HG02763 (cell line): ENCODE data around the gene RANGRF.

Experiments used
- ATAC-seq: cut with Tn5 transposase; IDR thresholded peaks from one replicate; pipeline ENCODE4 v1.9.1; 2021; ENCODE audit warnings: mild to moderate bottlenecking, moderate library complexity; ENCODE audit not compliant: unreplicated experiment

Gene RANGRF

GRCh38 chr17:8312726-8313600, 24.5 kb downstream of the RANGRF start:
- no peak for ATAC-seq

DNA sequence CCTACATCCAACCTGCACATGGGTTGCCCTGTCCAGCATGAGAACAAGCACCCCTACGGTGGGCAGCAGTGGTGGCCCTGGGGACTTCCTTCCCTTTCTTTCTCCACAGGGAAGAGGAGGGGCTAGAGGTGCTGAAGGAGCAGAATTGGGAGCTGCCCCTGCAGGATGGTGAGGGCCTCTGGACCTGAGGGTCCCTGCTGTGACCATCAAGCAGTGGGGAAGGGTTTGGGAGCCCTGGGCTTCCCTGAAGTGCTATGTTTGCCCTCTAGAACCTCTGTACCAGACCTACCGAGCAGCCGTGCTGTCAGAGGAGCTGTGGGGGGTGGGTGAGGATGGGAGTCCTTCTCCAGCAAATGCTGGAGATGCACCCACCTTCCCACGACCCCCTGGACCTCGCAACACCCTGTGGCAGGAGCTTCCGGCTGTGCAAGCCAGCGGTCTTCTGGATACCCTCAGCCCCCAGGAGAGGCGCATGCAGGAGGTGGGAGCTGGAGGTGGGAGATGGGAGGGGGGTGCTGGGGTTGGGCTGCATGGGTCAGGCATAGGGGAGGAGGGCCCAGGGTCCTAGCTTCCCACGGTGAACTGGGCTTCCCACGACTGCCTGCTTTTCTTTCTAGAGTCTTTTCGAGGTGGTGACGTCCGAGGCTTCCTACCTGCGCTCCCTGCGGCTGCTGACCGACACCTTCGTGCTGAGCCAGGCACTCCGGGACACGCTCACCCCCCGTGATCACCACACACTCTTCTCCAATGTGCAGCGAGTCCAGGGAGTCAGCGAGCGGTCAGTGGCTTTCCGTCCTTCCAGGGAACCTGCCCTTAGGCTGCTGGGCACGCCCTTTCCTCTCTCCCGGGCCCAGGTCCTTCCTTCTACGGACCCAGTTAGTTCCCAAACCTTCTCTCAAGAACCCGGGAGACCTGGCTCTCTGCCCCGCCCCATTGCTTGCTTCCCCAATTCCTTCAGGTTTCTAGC, 26.6 kb downstream of the RANGRF start:
- ATAC-seq, result no peak

DNA sequence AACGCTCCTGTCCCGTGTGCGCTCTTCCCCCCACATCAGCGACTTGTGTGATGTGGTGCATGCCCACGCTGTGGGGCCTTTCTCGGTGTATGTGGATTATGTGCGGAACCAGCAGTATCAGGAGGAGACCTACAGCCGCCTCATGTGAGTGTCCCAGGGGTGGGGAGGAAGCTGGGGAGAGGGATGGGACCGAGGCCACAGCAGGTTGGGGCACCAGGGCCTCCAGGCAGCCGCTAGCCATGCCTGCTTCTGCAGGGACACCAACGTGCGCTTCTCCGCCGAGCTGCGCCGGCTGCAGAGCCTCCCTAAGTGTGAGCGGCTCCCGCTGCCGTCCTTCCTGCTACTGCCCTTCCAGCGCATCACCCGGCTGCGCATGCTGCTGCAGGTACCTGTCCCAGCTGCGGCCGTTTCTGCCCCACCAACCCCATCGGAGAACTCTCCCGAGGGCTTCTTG, 27.3 kb downstream of the RANGRF start:
- ATAC-seq, result no peak

DNA sequence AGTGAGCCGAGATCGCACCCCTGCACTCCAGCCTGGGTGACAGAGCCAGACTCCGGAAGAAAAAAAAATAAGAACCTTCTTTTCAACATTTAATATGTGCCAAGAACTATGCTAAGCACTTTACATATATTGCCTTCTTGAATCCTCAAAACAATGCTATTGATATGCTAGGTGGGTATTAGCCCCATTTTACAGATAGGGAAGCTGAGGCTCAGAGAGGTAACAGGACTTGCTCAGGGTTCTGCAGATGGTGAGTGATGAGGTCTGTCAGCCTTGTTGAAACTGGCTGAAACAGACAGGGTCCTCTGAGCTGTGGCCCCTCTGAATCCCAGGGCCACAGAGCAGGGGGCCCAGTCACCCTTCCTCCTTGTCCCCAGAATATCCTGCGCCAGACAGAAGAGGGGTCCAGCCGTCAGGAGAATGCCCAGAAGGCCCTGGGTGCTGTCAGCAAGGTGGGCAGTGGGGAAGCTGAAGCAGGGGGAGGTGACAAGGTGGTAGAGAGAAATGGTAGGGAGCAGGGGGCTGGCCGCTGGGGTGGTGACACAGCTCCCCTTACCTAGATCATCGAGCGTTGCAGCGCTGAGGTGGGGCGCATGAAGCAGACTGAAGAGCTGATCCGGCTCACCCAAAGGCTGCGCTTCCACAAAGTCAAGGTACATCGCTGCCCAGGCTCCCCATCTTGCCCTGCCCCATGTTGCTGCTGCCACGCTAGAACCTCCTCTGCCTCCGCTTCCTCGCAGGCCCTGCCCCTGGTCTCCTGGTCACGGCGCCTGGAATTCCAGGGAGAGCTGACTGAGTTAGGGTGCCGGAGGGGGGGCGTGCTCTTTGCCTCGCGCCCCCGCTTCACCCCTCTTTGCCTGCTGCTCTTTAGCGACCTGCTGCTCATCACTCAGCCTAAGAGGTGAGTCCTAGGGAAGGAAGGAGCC, 29.8 kb downstream of the RANGRF start:
- ATAC-seq, result no peak

DNA sequence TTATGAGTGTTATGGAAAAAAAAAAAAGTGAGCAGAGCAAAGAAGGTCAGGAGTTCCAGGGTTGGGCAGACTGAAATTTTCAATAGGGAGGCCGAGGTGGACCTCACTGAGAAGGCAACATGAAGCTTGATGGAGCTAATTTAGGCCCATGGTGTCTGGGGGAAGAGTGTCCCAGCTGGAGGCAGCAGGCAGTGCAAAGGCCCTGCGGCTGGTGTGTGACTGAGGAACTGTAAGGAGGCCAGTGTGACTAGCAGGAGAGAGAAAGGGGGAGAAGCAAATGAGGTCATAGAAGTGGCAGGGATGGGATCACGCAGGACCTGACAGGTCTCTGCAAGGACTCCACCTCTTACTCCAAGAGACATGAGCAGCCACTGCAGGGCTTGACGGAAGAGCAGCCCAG, 31.8 kb downstream of the RANGRF start:
- ATAC-seq, result no peak

DNA sequence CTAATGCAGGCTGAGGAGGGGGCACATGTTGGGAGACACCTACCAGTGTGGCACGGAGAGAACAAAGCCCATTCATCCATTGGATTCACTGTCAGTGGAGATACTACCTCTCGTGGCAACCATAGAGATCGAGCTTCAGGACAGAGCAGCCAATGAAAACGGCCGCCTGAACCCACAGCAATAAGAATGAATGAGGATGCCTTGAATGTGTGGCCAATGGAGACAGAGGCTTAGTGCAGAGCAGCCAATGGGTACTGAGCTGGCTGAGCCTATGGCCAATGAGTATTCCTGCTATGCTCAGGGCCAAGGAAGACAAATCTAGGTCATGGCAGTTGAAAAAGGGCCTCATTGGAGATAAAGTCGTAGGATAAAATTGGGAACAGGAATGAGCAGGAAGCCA, 32.5 kb downstream of the RANGRF start:
- no peak for ATAC-seq

DNA sequence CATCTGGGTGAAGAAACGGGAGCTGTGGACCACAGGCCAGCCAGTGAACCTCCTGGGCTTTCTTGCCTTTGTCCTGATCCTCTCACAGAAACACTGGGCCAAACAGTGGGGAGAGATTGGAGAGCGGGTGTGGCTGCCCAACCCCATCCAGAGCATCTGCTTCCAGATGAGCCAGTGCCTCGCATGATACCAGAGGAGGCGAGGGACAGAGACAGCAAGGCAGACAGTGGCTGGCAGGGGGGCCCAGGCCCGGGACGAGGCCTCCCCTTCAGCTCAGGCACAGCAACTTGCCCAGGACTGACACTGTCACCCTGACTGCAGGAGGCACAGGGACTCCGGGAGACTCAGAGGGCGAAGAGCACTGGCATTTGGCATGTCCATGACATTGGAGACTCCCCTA, 33.6 kb downstream of the RANGRF start:
- ATAC-seq, result no peak

GRCh38 chr17:8324132-8324531, 35.7 kb downstream of the RANGRF start:
- ATAC-seq, result no peak

GRCh38 chr17:8324923-8325322, 36.5 kb downstream of the RANGRF start:
- ATAC-seq, result no peak

DNA sequence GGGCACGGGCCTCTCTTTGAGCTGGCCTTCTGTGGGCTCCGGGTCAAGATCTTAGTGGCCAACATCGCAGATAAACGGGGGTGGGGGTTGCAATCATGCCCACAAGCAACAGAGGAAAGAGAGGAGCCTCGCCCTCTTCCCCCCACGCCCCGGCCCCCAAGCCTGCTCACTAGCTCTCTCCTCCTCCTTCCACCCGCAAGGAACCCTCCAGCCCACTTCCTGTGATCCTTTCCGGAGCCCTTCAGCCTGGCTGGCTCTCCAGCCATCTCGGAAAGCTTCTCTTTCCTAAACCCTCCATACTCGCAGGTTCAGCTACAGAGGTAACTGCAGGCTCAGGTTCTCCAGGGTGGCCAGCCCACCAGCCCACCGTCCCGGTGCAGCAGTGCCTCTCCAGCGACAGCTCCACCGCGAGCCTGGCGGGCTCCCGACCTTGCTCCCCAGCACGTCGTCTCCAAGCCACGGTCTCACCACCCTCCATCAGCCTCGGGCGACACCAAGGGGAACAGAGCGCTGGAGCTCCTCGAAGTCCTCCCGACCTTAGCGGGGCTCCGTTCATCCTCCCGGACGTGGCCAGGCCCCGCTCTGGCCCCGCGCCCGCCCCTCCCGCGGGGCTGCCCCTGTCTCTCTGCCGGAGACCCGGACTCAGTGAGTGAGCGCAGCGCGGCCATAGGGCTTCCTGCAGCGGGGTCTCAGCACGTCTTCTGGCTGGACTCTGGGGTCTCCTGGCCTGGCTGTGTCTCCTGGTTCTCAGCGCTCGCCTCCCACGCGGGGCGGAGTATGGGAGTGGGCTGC, 38.2 kb downstream of the RANGRF start:
- no peak for ATAC-seq

- no peak for ATAC-seq
Observed at GRCh38 chr17:8327303-8327649, 38.8 kb downstream of the RANGRF start.

- no peak for ATAC-seq
Observed at GRCh38 chr17:8332128-8332527, 43.7 kb downstream of the RANGRF start.

DNA sequence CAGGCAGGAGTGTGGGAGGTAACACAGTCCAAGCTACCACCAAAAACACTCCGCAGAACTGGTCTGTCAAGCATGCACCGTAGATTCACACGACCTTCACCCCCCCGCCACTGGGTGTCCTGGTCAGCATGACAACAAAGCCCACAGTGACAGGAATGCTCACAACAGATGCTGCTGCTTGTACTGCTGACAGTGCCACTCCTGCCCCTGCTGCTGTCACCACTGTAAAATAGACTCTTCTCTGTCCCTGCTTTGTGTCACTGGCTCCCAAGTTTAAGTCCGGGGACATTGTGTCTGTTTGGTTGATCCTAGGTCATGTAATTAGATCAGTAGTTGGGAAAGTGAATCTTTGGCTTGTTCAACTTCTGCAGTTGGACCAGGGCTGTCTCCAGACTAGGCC, 44.2 kb downstream of the RANGRF start:
- no peak for ATAC-seq

DNA sequence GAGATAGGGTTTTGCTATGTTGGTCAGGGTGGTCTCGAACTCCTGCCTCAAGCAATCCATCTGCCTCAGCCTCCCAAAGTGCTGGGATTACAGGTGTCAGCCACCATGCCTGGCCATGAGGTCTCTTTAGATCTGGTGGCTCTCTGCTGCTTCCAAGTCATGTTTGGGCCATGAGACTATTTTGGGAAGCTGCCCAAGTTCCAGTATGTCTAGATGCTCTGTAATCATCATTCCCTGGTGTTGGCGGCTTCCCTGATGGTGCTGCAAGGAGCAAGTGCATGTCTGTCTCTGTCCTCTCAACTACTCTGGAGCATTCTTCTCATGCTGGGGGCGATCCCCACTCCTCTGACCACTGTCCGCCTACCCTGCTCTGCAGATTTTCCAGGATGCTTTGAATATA, 44.8 kb downstream of the RANGRF start:
- ATAC-seq, result no peak

DNA sequence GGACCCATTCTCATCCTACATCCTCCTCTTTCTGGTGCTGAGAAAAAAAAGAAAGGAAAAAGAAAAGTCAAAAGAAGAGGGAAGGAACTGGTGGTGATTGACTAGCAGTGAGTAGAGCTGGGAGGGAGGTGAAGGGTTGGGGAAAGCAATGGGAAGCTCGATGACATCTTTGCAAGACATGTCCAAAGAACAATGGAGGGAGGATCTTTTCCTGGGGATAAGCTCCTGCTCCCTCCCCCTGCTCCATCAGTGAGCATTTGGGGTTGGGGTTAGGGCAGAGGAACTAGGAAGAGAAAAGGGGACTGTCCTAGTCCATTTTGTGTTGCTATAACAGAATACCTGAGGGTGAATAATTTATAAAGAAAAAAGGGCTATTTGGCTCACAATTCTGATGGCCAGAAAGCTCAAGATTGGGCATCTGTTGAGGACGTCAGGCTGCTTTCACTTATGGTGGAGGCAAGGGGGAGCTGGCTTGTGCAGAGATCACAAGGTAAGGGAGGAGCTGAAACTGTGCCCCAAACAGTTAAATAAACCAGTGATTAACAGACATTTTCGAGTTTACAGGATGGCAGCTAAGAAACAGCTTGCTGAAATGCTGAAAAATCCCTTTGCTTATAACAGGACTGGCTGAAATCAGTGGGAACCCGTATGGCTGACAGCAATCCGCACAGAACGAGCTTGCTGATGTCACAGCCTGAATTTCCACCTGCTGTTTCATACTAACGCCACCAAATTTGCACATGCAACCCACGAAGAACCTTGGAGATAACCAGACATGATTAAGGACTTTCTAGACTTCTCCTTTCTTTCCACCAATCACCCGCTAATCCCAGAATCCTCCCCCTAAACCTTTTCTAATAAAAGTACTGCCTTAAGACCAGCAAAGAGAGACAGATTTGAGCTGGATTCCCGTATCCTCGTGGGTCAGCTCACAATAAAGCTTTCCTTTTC, 49.6 kb downstream of the RANGRF start:
- ATAC-seq, result no peak

- no peak for ATAC-seq
Observed at GRCh38 chr17:8338753-8339140, 50.3 kb downstream of the RANGRF start.

- no peak for ATAC-seq
Observed at GRCh38 chr17:8339540-8339939, 51.1 kb downstream of the RANGRF start, which contains the start of gene ODF4. Gene ODF4, plus strand, starts transcription at chr17:8339840. Its CDS starts 212 bp downstream, at chr17:8340052.
